Bronchial epithelial cell (primary cell): Measurements from ENCODE around the gene SRGAP1. TPM values are rescaled to one million over a fixed set of nuclear protein-coding genes. Genes with fewer than 3 reads are reported as not detected.
"Not testable (repeated sequence)": the region's sequence is repeated elsewhere in the genome, so short reads cannot be mapped to it uniquely, and the experiment has no call there.

Experiments used
- DNase-seq: peaks from one replicate; pipeline ENCODE4 v3.0.0-alpha.2; 2010; ENCODE audit warnings: low read depth
- FAIRE-seq: peaks from 2 replicates; lab custom pipeline; 2011; peaks lifted over from hg19 to GRCh38; lab: Jason Lieb, UNC
- H3K27me3 ChIP-seq: 2 replicates; pipeline ENCODE4 v1.5.1; 2011; ENCODE audit warnings: low read length; ENCODE audit not compliant: control insufficient read depth, insufficient read depth
- H3K36me3 ChIP-seq: 2 replicates; pipeline ENCODE4 v1.5.1; 2011; ENCODE audit warnings: low read length; ENCODE audit not compliant: control insufficient read depth, insufficient read depth
- H3K4me3 ChIP-seq: 2 replicates; pipeline ENCODE4 v1.5.1; 2011; ENCODE audit warnings: mild to moderate bottlenecking, low read depth, low read length, control low read depth
- CTCF ChIP-seq: IDR thresholded peaks from 2 replicates; pipeline ENCODE4 v1.5.1; 2011; ENCODE audit warnings: mild to moderate bottlenecking, moderate library complexity, low read length, control low read depth, inconsistent platforms; ENCODE audit not compliant: insufficient read depth, severe bottlenecking
- total RNA-seq: library from RNA; depleted of rRNA; stranded (reverse); fragments of >200 nt; gene quantifications from 2 replicates; pipeline ENCODE4 v1.2.1, GENCODE V29; 2014

SRGAP1 gene
- total RNA-seq, 1 donor from 2014 or later: 4.5 TPM

- DNase-seq: no peak
- no peak overlapping the region for H3K4me3 ChIP-seq
- TF ChIP-seq CTCF: no peak
- no peaks in the 10 kb centered on the region for H3K27me3 ChIP-seq
- H3K36me3 ChIP-seq: peaks cover 12% of the 10 kb centered on the region
- no peak for FAIRE-seq
Measured at GRCh38 chr12:64128366-64128765, 283.9 kb downstream of the SRGAP1 start.

- H3K36me3 ChIP-seq: peaks cover 12% of the 10 kb centered on the region
- not testable (repeated sequence) for FAIRE-seq, DNase-seq, H3K27me3 ChIP-seq, H3K4me3 ChIP-seq
Measured at GRCh38 chr12:64130476-64130875, 286.0 kb downstream of the SRGAP1 start.

GRCh38 chr12:64131456-64131855, 287.0 kb downstream of the SRGAP1 start:
- not testable (repeated sequence) for FAIRE-seq

GRCh38 chr12:64132672-64133071, 288.2 kb downstream of the SRGAP1 start:
- H3K36me3 ChIP-seq, FAIRE-seq: not testable (repeated sequence)

More at GRCh38 chr12:64131456-64131855, 287.0 kb downstream of the SRGAP1 start:
- H3K27me3 ChIP-seq, DNase-seq, H3K4me3 ChIP-seq, H3K36me3 ChIP-seq: not testable (repeated sequence)

GRCh38 chr12:64137117-64137516, 292.6 kb downstream of the SRGAP1 start:
- FAIRE-seq: no peak
- Histone ChIP-seq H3K27me3 (no peaks in the 10 kb centered on the region), H3K36me3 (peaks cover 3% of the 10 kb centered on the region), H3K4me3 (no peak overlapping the region)
- no peak for DNase-seq
- no peak for TF ChIP-seq CTCF

More at GRCh38 chr12:64132672-64133071, 288.2 kb downstream of the SRGAP1 start:
- H3K4me3 ChIP-seq, DNase-seq, H3K27me3 ChIP-seq: not testable (repeated sequence)

GRCh38 chr12:64139021-64139420, 294.5 kb downstream of the SRGAP1 start:
- DNase-seq (no peak), FAIRE-seq (no peak)
- TF ChIP-seq CTCF: no peak
- Histone ChIP-seq H3K4me3 (no peak overlapping the region), H3K36me3 (peaks cover 8% of the 10 kb centered on the region), H3K27me3 (no peaks in the 10 kb centered on the region)

- peaks cover 10% of the 10 kb centered on the region for H3K36me3 ChIP-seq
- TF ChIP-seq CTCF: no peak
- no peak overlapping the region for H3K4me3 ChIP-seq
- no peaks in the 10 kb centered on the region for H3K27me3 ChIP-seq
- DNase-seq (no peak), FAIRE-seq (no peak)
Measured at GRCh38 chr12:64142382-64142781, 297.9 kb downstream of the SRGAP1 start.
